NT2/D1 (cell line): ENCODE data around the gene DHCR24.

ENCODE experiments used
- SUZ12 ChIP-seq: IDR thresholded peaks from 2 replicates; pipeline ENCODE4 v1.6.1; 2011; ENCODE audit not compliant: insufficient read length, insufficient read depth; ENCODE audit errors: extremely low read depth
- YY1 ChIP-seq: IDR thresholded peaks from 2 replicates; pipeline ENCODE4 v1.6.1; 2011; ENCODE audit not compliant: insufficient read length, insufficient read depth
- ZNF274 ChIP-seq: IDR thresholded peaks from 2 replicates; pipeline ENCODE4 v1.6.1; 2011; ENCODE audit warnings: mild to moderate bottlenecking, low read depth, low read length

DNA sequence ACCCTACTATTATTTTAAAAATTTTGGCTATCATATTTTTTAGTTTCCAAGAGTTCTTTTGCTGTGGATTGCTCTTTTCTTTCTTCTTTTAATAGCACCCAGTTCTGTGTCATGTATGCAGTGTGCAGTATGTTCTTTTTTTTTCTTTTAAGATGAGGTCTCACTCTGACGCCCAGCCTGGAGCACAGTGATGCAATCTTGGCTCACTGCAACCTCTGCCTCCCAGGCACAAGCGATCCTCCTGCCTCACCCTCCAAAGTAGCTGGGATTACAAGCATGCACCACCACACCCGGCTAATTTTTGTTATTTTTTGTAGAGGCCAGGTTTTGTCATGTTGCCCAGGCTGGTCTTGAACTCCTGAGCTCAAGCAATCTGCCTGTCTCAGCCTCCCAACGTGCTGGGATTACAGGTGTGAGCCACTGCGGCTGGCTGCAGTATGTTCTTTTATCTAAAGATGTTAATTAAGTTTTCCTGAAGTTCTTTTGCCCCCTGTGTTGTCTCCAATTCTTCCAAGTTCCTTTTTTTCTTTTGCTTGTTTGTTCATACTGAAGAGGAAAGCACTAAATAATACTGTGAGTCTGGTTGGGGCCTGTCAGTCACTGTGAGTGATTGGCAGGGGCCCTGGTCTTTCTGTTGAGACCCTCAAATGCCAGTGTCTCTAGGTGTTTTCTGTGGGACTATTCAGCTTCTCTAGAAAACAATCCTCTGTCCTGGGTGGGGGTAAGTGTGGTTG is 68.4 kb downstream of the DHCR24 start:
- no peak for TF ChIP-seq YY1
- TF ChIP-seq ZNF274 = no peak
- TF ChIP-seq SUZ12 = no peak
